ENCODE results near the gene GRM3.

GRM3 gene

DNA sequence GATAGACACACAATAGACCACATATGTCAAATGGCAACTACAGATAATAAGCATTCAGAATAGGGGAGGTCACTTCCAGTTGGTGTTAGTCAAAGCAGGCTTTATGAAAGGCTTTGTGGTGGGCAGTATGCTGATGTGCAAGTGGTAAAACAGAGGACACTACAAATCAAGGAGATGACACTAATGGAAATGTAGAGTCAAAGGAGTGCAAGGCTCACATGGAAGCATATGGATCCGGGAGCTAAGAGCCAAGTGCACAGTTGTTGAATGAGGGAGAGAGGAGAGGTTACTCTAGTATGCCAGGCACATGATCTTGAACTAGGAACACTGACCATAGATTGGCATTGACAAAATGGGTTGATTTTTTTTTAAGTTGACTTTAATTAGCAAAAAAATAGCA lies 62.7 kb downstream of the GRM3 start:
- no peak for DNase-seq

DNA sequence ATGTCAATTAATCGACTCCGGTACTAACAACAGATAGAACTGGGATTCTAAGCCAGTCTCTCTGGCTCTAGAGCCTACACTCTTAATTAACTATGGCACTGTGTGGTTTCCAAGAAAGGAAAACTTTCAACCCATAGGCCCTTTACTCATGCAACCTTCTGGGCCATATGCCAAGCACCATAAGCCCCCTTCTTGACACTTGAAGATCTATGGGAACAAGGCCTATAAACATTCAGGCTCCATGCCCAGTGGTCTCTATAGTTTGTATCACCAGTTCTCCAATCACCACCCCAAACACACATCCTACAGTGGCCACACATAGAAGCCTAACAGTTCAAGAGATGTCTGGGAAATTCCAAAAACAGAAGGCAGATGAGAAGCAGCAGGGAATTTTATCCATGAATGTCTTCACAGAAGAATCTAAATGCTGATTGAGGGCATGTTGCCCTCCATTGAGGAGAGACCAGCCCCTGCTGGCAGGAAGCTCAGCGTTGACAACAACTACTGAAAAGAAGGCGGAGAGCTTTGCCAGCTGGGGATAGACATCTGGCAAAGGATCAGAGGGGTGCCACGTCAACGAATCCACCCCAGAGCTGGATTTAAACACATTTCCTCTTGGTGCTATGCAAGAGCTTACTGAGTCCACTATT lies 64.4 kb downstream of the GRM3 start:
- no peak for DNase-seq

DNA sequence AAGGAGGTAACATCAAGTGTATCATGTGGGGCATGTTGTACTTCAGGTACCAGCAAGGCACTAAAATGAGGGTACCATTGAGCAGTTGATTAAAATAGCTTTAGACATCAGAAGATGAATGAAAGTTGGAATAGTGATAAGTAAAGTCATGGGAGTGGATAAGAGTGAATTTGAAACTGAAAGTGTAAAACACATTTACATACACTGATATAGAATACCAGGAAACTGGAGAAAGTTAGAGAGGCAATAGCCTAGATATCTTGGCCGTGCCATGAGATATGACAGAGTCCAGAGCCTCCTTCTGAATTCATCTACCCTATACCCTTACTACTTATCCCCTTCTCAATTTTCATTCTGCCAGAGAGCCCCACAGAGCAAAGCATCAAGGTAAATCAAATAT lies 76.6 kb downstream of the GRM3 start:
- no peak for DNase-seq

DNA sequence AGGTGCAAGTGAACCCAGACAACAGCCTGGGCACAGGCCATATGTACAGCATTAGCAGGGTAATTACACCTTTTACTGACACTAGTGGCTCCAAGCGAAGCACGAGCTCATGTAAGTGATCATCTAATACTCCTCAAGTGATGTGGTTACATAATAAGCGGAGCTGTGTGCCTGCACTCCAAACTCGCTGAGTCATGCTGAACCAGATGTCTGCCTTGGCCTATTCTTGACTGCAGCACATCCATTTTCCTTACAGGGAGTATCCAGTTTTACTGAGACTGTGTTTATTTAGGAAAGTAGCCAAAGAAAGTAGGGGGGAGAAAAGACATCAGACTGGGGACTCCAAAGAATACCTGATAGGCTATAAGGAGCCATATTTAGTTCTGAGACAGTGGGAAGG lies 90.1 kb downstream of the GRM3 start:
- no peak for DNase-seq

DNA sequence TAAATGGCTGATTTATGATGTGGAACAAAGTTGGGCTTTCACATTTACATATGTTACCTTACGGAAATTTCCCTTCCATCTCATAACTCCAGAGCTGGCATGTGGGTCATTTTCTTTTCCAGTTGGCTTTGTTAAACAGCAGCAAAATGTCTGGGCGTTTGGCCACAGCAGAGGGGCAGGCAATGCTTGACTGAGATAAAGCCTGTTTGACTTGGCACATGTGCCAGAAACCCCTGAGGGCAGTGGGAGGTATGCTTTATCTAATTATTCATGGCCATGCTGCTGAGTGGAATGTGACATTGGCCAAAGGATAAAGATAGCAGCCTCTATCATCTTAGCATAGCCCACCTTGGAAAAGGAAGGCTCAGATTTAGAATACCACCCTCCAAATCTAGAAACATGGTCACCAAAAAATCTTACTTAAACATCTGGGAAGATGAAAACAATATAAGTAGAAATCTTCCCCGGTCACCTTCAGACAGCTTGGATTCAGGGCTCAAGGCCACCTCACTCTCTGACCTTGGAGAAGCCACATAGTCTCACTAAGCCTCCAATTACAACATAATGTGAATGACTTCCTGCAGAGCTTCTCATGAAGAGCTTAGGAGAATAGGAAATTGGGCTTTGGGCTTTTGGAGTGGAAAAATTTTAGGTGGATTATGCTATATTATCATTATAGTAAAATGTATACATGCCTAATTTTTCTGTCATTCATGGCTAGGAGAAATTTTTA lies 101.5 kb downstream of the GRM3 start:
- DNase-seq: no peak

DNA sequence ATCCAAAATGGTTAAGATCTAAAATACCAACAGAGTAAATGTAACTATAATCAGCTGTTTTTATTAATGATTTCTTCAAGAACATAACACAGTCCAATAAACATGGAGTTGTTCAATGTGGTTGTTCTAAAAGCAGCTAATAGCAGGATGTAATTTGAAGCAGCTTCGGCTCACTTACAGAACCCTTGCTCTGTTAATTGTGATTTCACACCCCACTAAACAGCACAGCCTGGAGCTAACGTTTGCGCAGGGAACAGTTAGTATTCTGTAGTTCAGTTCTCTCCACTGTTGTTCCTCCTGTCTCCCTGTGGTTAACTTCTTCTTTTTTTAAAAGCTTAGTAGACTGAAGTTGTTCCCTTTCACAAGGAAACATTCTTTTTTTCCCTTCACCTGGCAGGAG lies 104.0 kb downstream of the GRM3 start:
- DNase-seq: peak; percentile 54 to 65

DNA sequence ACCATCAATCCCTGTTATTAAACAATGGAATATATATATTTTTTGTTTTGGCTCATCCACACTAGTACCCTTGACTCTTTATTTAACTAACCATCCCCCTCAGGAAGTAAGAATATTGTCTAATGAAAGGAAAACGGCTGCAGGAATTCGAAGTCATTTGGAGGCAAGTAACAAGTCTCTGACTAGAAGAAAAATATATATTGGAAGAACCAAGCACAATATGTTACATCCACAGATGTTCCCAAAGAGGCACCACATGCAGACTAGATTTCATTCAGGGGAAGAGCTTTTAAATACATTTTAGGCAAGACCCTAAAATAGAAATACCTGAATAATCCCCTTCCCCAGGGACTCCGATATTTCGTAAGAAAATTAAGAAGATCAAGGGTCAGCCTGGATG lies 104.5 kb downstream of the GRM3 start:
- DNase-seq: no peak

DNA sequence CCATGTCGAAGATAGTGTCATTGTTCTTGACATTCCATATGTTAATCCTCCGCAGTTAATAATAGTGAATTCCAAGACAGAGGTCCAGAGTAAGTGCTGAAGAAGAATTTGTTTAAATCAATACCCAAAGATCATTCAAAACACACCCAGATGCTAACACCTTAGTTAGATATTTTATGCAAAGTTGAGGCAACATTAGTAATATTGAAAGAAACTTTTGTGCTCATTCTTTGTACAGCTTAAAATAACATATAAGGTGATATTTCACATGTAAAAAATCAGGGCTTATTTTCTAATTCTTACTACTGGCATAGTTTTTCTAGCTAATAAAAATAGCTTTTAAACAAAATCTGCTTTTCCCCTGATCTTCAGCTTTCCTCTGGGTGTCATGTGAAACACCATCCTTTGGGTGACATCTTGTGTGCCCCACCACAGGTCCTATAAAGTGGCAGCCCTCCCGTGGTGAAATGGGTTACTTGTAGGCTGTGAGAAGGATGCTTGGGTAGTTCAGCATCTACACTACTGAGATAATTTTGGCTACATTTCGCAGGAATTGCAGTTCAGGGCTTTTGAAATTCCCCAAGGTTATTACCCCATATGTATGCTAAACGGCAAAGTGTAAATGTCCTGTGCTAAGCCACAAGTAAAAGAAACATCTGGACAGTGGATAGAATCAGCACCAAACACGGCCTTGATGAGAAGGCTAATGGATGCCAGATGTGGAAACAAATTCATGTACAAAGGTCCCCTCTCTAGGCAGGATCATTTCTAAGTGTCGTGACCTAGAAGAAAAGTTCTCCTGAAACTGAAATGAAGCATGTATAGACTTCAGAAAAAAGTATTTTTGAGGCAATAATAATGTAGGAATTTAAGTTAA lies 105.4 kb downstream of the GRM3 start:
- no peak for DNase-seq

DNA sequence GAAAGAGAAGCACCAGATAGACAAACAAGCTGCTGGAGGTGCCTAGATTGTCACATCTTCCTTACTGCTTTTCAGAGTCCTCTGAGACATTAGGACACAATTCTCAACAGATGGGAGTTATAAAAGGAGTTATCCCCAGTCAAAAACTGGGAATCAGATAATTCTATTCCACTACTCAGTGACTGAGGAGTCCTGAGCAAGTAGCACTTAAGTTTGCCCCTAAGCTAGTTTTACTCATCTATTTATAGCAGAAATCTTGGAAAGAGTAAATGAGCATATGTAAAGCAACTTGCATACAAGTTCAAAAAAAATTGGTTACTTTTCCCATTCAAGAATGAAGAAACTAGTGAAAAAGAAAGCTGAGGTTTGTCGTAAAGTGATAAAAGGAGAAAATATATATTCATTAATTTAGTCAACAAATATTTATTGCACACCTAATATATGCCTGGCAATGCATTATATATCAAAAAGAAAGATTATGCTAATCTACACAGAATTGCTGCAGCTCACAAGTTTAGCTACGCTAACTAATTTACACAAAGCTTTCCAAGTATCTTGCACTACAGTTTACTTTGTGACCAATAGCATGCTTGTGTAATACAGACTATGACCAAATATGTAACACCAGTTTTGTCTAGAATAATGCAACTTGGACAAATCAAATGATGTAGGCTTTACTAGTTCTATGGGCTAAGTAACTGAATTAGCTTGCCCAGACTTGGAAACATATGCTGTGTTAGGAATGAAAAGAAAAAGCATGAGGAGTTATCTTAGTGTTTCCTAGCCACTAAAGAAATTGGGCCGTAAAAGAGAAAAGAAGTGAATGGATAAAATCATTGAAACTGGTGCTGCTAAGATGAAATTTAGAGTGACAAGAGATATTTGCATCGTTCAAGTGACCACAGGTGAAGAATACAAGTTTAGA lies 106.3 kb downstream of the GRM3 start:
- no peak for DNase-seq

DNA sequence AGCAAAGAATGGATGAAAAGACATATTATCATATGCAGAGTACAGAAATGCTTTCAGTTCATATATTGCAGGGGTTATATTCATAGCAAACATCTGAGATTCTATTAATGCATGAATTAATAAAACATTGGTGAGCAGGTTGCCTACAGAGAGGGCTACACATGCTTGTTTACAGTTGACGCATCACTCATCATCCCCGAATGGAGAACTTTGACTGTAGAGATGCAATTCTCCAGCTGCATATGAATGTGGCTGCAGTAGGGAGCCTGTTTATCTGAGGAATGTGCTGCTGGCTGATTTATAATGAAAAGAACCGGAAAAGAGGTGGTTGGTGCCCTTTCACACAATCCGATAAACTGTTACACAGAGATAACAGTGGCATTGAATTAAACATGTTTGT lies 116.5 kb downstream of the GRM3 start:
- DNase-seq: no peak

DNA sequence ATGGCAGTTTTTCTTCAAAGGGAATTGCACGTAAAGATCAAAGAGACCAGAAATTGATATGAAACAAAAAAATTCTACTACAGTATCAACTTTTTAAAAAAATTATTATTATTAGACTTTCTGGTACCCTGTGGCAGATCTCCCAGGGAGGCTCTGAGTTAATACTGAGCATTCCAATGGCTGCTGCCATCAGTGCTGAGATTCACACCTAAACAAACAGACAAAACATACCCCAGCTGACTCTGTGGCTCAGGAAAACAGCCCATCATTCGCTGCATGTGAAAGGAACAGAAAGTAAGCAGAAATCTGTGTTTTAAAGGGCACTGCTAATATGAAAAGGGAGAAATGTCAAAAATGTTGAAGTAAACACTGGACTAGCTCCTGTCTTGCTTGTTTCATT lies 118.4 kb downstream of the GRM3 start:
- DNase-seq: no peak

DNA sequence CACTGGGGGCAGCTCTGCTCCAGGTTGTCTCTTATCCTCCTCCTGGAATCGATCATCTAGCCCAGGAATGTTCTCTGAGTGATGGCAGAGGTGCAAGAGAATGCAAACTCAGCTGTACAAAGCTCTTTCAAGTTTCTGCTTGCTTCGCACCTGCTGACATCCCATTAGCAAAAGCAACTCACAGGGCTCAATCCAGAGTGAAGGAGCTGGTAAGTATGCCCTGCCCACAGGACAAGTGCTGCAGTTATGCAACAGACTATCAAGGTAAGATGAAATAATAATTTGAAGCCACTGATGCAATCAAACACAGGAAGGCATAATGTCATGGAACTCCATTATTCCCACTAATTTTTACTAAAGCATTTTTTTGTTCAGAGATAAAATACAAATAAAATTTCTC lies 122.2 kb downstream of the GRM3 start:
- DNase-seq: no peak

DNA sequence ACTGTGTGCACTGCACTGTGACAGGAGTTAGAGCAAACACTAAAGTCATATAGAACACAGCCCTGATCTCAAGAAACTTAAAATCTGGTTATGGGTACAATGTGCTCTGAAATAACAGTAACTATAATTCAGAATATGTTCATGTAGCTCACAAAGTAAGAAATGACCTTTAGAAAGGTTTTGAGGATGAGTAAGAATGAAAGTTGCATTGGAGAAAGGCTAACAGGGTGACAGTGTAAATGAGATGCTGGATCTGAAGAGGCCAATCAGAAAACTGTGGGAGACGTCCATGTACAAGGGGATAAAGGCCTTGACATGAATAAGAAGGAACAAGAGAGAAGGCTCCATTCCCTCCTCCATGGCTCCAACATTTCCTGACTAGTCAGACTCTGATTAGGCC lies 124.7 kb downstream of the GRM3 start:
- DNase-seq: no peak

DNA sequence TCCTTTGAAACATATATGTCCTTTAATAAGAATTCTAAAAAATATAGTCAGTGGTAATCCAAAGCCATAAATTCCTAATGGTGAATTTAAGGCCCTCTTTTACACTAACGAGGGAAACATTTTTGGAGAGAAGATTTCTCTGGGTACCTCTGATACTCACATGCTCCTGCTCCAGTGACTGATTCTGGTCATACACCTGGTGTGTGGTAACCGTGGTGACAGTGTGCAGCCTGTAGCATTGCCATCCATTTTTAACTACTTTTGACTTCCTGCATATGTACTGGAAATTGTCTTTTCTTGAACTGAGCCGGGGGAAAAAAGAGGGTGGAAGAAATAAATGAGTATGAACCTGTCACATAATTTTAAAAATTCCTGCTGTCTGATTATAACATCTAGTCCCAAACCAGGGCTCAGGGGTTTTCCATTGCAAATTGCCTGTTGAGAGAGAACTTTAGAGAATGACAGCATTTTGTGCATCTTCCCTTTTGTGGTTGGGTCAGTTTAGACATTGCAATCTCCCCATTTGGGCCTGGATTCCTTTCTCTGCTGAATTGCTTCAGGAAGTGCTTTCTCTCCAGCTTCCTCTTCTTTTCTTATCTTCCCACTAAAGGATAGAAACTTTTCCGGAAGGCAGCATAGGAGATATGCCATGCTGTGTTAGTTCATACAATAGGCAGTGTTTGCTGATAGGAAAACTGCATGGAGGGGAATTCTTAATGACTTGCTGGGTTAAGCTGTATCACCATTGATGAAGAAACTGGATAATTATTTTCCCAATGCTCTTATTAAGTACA lies 125.5 kb downstream of the GRM3 start:
- DNase-seq: peak; percentile 37

DNA sequence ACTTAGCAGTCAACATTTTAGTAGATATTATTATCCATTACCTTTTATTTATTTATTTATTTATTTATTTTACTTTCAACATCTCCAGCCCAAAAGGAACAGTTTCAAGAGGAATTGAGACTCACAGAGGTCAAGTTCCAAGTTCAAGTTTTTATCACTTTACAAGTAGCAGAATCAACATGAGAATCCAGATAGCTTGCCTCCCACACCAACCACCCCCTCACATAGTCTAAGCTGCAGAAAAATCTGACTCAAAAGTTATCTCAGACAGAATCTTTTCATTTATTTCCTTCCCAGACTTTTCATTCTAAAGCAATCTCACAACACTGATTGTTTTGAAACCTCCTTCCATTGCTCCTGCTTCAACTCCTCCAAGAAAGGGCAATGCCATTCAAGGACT lies 129.6 kb downstream of the GRM3 start:
- no peak for DNase-seq

DNA sequence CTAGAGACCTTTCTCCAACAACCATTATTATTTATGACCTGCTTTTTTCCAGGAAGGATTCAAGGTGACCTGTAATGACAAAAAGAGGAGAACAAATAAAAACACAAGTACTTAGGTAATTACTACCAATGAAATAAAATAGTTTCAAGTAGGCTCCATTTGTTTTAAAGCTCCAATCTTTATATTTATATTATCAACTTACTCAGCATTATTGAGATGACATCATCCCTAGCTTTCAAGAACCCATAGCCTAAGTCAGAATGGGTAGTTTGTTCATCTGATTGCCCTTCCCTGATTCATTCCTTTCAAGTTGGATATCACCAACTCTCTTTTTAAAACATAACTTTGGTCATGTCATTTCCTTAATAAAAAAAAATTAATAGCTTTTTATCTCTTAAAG lies 131.5 kb downstream of the GRM3 start:
- DNase-seq: no peak

DNA sequence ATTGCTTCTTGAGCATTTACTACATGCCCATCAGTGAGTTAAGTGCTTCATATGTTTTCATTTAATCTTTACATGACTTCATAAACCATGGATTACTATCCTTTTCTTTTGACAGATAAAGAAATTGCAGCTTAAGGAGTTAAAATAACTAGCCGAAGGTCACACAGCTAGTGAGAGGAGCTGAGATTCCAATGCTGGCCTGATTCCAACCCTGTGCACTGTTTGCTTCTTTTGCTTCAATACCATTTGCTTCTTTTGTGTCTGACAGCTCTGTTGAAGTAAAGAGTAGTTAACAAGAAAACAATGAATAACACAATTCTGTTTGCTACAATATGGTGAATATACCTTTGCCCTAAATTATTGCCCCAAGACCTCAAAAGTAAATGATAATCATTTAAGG lies 132.4 kb downstream of the GRM3 start:
- DNase-seq: no peak

DNA sequence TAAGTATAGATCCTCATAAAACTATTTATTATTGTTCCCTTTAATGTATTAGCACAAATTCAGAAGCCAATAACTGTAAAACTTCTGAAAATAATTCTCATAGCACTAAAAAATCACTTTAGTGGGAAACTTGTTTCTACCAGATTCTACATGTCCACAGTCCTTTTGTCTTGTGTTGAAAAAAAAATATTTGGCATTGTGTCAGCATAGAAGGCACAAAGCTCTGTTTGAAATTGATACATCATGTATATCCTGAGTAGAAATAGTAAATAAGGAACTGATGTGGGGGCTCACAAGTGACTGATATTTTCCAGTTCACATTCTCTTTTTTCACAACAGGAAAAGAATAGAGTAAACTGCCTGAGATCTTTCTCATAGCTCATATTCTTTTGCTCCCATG lies 134.6 kb downstream of the GRM3 start:
- DNase-seq: no peak

DNA sequence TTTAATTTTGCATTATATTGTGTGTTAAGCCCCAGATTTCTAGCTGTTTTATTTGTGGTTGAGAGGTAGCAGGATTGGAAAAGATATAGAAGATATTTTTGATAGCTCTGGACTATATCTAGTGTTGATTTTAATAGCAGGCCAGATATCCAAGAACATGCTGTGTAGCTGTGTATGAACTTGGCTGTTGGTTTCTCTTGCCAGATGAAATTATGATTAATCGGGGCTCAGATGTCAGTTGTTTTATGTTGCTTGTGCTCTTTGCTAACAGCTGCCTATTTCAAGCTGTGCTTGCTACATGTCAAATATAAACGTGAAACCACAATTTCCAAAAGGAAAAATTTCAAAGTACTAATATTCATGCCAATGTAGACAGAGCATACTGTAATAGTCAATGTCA lies 141.1 kb downstream of the GRM3 start:
- no peak for DNase-seq

DNA sequence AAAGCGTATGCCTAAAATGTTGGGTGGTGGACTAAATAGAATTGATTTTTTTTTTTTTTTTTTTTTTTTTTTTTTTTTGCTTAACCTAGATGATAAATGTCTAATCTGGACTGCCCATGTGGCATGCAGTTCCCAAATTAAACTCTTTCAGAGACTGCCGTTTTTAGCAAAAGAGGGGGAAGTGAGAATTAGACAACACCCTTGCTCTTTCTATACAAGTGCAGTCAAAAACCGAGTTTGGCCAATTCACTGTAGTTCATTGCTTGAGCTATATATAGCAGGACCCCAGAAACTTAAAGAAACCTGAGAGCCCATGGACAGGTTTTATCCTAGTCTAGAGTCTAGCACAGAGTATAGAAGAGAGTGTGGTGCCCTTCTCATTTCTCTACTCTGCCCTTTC lies 141.9 kb downstream of the GRM3 start:
- no peak for DNase-seq

DNA sequence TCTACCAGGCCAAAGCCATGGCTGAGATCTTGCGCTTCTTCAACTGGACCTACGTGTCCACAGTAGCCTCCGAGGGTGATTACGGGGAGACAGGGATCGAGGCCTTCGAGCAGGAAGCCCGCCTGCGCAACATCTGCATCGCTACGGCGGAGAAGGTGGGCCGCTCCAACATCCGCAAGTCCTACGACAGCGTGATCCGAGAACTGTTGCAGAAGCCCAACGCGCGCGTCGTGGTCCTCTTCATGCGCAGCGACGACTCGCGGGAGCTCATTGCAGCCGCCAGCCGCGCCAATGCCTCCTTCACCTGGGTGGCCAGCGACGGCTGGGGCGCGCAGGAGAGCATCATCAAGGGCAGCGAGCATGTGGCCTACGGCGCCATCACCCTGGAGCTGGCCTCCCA lies 142.7 kb downstream of the GRM3 start:
- no peak for DNase-seq

DNA sequence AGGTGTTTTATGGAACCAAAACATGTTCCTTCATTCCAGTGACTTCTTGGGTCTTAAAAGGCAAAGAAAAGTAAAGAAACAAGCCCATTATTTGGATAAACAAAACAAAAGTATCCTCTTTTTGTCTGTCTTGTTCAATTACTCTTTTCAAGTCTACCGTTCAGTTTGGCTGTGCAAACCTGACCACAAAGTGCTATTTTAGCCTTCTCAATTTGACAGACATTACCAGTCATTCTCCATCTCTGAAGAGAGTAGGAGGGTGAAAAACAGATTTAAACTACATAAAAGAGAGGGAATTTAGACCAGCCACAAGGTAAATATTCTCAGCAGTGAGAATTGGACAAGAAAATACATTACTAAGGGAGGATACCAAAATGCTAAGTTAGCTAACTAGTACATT lies 145.2 kb downstream of the GRM3 start:
- no peak for DNase-seq
